Thyroid gland (tissue), 4 donors: Measurements from ENCODE around the gene SIPA1L2.

Source experiments
- CTCF ChIP-seq, 6 experiments: fragments of 200-600 bp in 3 of 6; fragments of 450-650 bp in 3 of 6; sonication (generic) in 3 of 6; IDR thresholded peaks; one replicate each; pipeline ENCODE4 v1.5.1; 2016 to 2019; ENCODE audit warnings: antibody characterized with exemption in 6 of 6, mild to moderate bottlenecking in 2 of 6, inconsistent platforms in 1 of 6, moderate library complexity in 1 of 6
- POLR2A ChIP-seq, 2 donors: fragments of 450-650 bp; IDR thresholded peaks; one replicate each; pipeline ENCODE4 v1.6.1; 2017; ENCODE audit warnings: antibody characterized with exemption in 2 of 2, mild to moderate bottlenecking in 2 of 2, moderate library complexity in 1 of 2

GRCh38 chr1:232667778-232668165 lies 37.8 kb upstream of the SIPA1L2 start:
- TF ChIP-seq CTCF (IDR thresholded peaks at IDR 0.05) (no peak), POLR2A (IDR thresholded peaks at IDR 0.05) (no peak)
